Neuronal stem cell (in vitro differentiated cells): ENCODE results near the gene TIAL1.
A peak's percentile ranks its signal among the peaks of the same experiment; 100 is the strongest.

Experiments
- DNase-seq: peaks from one replicate; pipeline ENCODE4 v3.0.0-alpha.2; 2013; ENCODE audit warnings: low spot score
- H2AFZ ChIP-seq: one replicate; pipeline ENCODE4 v1.6.1; 2013; ENCODE audit warnings: mild to moderate bottlenecking, low read length, inconsistent platforms
- H2AK5ac ChIP-seq: 2 replicates; pipeline ENCODE4 v1.6.1; 2013; ENCODE audit warnings: low read depth, mild to moderate bottlenecking, inconsistent platforms, low read length, moderate library complexity, mixed read lengths
- H2BK120ac ChIP-seq: 2 replicates; pipeline ENCODE4 v1.6.1; 2013; ENCODE audit warnings: low read depth, mild to moderate bottlenecking, inconsistent platforms, low read length, moderate library complexity, mixed read lengths
- H2BK12ac ChIP-seq: one replicate; pipeline ENCODE4 v1.6.1; 2013; ENCODE audit warnings: low read length, inconsistent platforms
- H2BK15ac ChIP-seq: 2 replicates; pipeline ENCODE4 v1.6.1; 2013; ENCODE audit warnings: mild to moderate bottlenecking, low read length, inconsistent platforms, mixed read lengths
- H2BK5ac ChIP-seq: one replicate; pipeline ENCODE4 v1.6.1; 2013; ENCODE audit warnings: inconsistent platforms, mild to moderate bottlenecking, low read length, moderate library complexity
- H3K14ac ChIP-seq: one replicate; pipeline ENCODE4 v1.6.1; 2013; ENCODE audit warnings: low read length, inconsistent platforms
- H3K18ac ChIP-seq: 2 replicates; pipeline ENCODE4 v1.6.1; 2013; ENCODE audit warnings: low read length, inconsistent platforms
- H3K23ac ChIP-seq: 2 replicates; pipeline ENCODE4 v1.6.1; 2013; ENCODE audit warnings: low read depth, mild to moderate bottlenecking, mixed read lengths, low read length, inconsistent platforms; ENCODE audit not compliant: poor library complexity
- H3K27ac ChIP-seq: replicated peaks from 3 replicates; pipeline ENCODE4 v1.5.1; 2013; ENCODE audit warnings: low read length, inconsistent platforms
- H3K27me3 ChIP-seq, 3 experiments: 2 replicates each; pipeline ENCODE4 v1.6.1; 2013; ENCODE audit warnings: low read length in 3 of 3, mild to moderate bottlenecking in 2 of 3, inconsistent platforms in 1 of 3, low read depth in 1 of 3, mixed read lengths in 1 of 3, moderate library complexity in 1 of 3; ENCODE audit not compliant: control insufficient read depth in 3 of 3, insufficient read depth in 3 of 3
- H3K36me3 ChIP-seq, 2 donors: replicated peaks in 1 of 2; 2 replicates each; pipeline ENCODE4 v1.6.1; 2013; ENCODE audit warnings: low read length in 2 of 2; ENCODE audit not compliant: control insufficient read depth in 2 of 2, insufficient read depth in 2 of 2
- H3K4ac ChIP-seq: 2 replicates; pipeline ENCODE4 v1.6.1; 2013; ENCODE audit warnings: inconsistent platforms, mild to moderate bottlenecking, low read length, moderate library complexity
- H3K4me1 ChIP-seq, 2 donors: 1 replicate in 1 of 2; 2 replicates in 1 of 2; pipeline ENCODE4 v1.6.1; 2013; ENCODE audit warnings: low read length in 2 of 2, low read depth in 1 of 2; ENCODE audit not compliant: control insufficient read depth in 2 of 2, insufficient read depth in 1 of 2
- H3K4me2 ChIP-seq: one replicate; pipeline ENCODE4 v1.6.1; 2013; ENCODE audit warnings: mild to moderate bottlenecking, low read length, inconsistent platforms; ENCODE audit not compliant: insufficient read depth, poor library complexity, severe bottlenecking
- H3K4me3 ChIP-seq, 2 donors: 2 replicates each; pipeline ENCODE4 v1.5.1; 2013; ENCODE audit warnings: low read length in 2 of 2, mild to moderate bottlenecking in 2 of 2, inconsistent platforms in 1 of 2, moderate library complexity in 1 of 2
- H3K79me1 ChIP-seq: one replicate; pipeline ENCODE4 v1.6.1; 2013; ENCODE audit warnings: low read depth, mild to moderate bottlenecking, inconsistent platforms, low read length, moderate library complexity
- H3K9ac ChIP-seq: one replicate; pipeline ENCODE4 v1.6.1; 2013; ENCODE audit warnings: mild to moderate bottlenecking, low read depth, low read length, inconsistent platforms; ENCODE audit not compliant: poor library complexity
- H3K9me3 ChIP-seq, 2 donors: replicated peaks in 1 of 2; 2 replicates each; pipeline versions ENCODE3 to v1.6.1; 2013; ENCODE audit warnings: low read length in 2 of 2, mild to moderate bottlenecking in 2 of 2, inconsistent platforms in 1 of 2, low read depth in 1 of 2, mixed read lengths in 1 of 2, moderate library complexity in 1 of 2; ENCODE audit not compliant: control insufficient read depth in 2 of 2, insufficient read depth in 1 of 2
- H4K8ac ChIP-seq: one replicate; pipeline ENCODE4 v1.6.1; 2013; ENCODE audit warnings: low read depth, mild to moderate bottlenecking, inconsistent platforms, low read length, moderate library complexity
- H4K91ac ChIP-seq: one replicate; pipeline ENCODE4 v1.6.1; 2013; ENCODE audit warnings: low read length, low read depth, mild to moderate bottlenecking, inconsistent platforms; ENCODE audit not compliant: poor library complexity
- WGBS, 2 donors: extraction: QIAGEN DNeasy Blood & Tissue Kit; methylation state at CpG; one replicate each; pipeline ENCODE4 v1.1.7; 2013; ENCODE audit warnings: missing lambda C conversion rate in 2 of 2, mixed read lengths in 1 of 2; ENCODE audit not compliant: insufficient read length in 2 of 2, insufficient replicate concordance in 1 of 2; ENCODE audit errors: extremely low coverage in 2 of 2; 5-methylcytosine and 5-hydroxymethylcytosine counted together

The TIAL1 gene

GRCh38 chr10:119541046-119541445 is 55.7 kb downstream of the TIAL1 start:
- Histone ChIP-seq H2AFZ (no peak overlapping the region), H4K8ac (no peak overlapping the region), H3K4me2 (no peak overlapping the region), H3K18ac (no peak overlapping the region), H2BK12ac (no peak overlapping the region), H3K79me1 (peaks cover 2% of the 10 kb centered on the region), H3K4me3 (no peak overlapping the region), H3K9ac (no peak overlapping the region), H2BK15ac (no peak overlapping the region), H3K4ac (no peak overlapping the region), H3K9me3 (no peaks in the 10 kb centered on the region), H2AK5ac (no peak overlapping the region), H3K27ac (no peak overlapping the region), H3K27me3 (peaks cover 10 to 84% (median 24%) of the 10 kb centered on the region in 3 experiments), H3K23ac (no peak overlapping the region), H3K4me1 (peaks cover 9% of the 10 kb centered on the region in 2 donors), H3K36me3 (no peaks in the 10 kb centered on the region), H3K14ac (no peak overlapping the region), H4K91ac (no peak overlapping the region), H2BK120ac (no peak overlapping the region), H2BK5ac (no peak overlapping the region)
- WGBS, 2 donors: no CpG with 5 or more reads among the region's 6 CpGs
- no peak for DNase-seq

GRCh38 chr10:119540038-119540437 is 56.7 kb downstream of the TIAL1 start:
- no peaks in the 10 kb centered on the region for H3K9me3 ChIP-seq
- no peak overlapping the region for H3K27ac ChIP-seq
- H3K4ac ChIP-seq: no peak overlapping the region
- H3K4me2 ChIP-seq: no peak overlapping the region
- no peak overlapping the region for H3K14ac ChIP-seq
- no peak overlapping the region for H3K23ac ChIP-seq
- H3K4me1 ChIP-seq: peaks cover 9% of the 10 kb centered on the region in 2 donors
- no CpG with 5 or more reads among the region's 4 CpGs for WGBS, 2 donors
- H3K9ac ChIP-seq: no peak overlapping the region
- H2AFZ ChIP-seq: no peak overlapping the region
- H3K18ac ChIP-seq: no peak overlapping the region
- peaks cover 2% of the 10 kb centered on the region for H3K79me1 ChIP-seq
- no peak overlapping the region for H3K4me3 ChIP-seq
- H2BK120ac ChIP-seq: no peak overlapping the region
- H3K27me3 ChIP-seq: peaks cover 10 to 74% (median 24%) of the 10 kb centered on the region in 3 experiments
- no peak for DNase-seq
- H4K91ac ChIP-seq: no peak overlapping the region
- H4K8ac ChIP-seq: no peak overlapping the region
- no peak overlapping the region for H2AK5ac ChIP-seq
- H2BK15ac ChIP-seq: no peak overlapping the region
- no peak overlapping the region for H2BK12ac ChIP-seq
- no peaks in the 10 kb centered on the region for H3K36me3 ChIP-seq
- H2BK5ac ChIP-seq: no peak overlapping the region

GRCh38 chr10:119539359-119539825 is 57.4 kb downstream of the TIAL1 start:
- Histone ChIP-seq H4K91ac (no peak overlapping the region), H3K14ac (no peak overlapping the region), H3K27me3 (peaks cover 10 to 71% (median 24%) of the 10 kb centered on the region in 3 experiments), H3K79me1 (peaks cover 2% of the 10 kb centered on the region), H3K4me1 (peaks cover 8 to 9% of the 10 kb centered on the region in 2 donors), H3K23ac (no peak overlapping the region), H3K4me3 (no peak overlapping the region), H3K4ac (no peak overlapping the region), H3K18ac (no peak overlapping the region), H2BK12ac (no peak overlapping the region), H2AFZ (no peak overlapping the region), H2AK5ac (no peak overlapping the region), H2BK15ac (no peak overlapping the region), H3K4me2 (no peak overlapping the region), H2BK120ac (no peak overlapping the region), H3K9me3 (no peaks in the 10 kb centered on the region), H3K36me3 (no peaks in the 10 kb centered on the region), H3K27ac (no peak overlapping the region), H3K9ac (no peak overlapping the region), H2BK5ac (no peak overlapping the region), H4K8ac (no peak overlapping the region)
- no peak for DNase-seq
- WGBS, 2 donors: no CpG with 5 or more reads among the region's 9 CpGs

GRCh38 chr10:119538632-119539358 is 58.0 kb downstream of the TIAL1 start:
- Histone ChIP-seq H3K36me3 (no peaks in the 10 kb centered on the region), H3K14ac (no peak overlapping the region), H2AK5ac (no peak overlapping the region), H3K9me3 (no peaks in the 10 kb centered on the region), H3K18ac (peak overlapping the region; percentile 33), H4K8ac (no peak overlapping the region), H3K23ac (no peak overlapping the region), H2BK15ac (no peak overlapping the region), H3K4me3 (no peak overlapping the region), H3K4me1 (peaks cover 3 to 9% of the 10 kb centered on the region in 2 donors), H2BK5ac (no peak overlapping the region), H2BK120ac (no peak overlapping the region), H4K91ac (no peak overlapping the region), H2AFZ (no peak overlapping the region), H3K79me1 (peaks cover 2% of the 10 kb centered on the region), H3K4ac (no peak overlapping the region), H2BK12ac (no peak overlapping the region), H3K9ac (no peak overlapping the region), H3K27me3 (peaks cover 10 to 65% (median 24%) of the 10 kb centered on the region in 3 experiments), H3K4me2 (no peak overlapping the region), H3K27ac (no peak overlapping the region)
- WGBS, 2 donors: no CpG with 5 or more reads among the region's 9 CpGs
- no peak for DNase-seq
